ENCODE measurements around the gene DMAC2.

DNA sequence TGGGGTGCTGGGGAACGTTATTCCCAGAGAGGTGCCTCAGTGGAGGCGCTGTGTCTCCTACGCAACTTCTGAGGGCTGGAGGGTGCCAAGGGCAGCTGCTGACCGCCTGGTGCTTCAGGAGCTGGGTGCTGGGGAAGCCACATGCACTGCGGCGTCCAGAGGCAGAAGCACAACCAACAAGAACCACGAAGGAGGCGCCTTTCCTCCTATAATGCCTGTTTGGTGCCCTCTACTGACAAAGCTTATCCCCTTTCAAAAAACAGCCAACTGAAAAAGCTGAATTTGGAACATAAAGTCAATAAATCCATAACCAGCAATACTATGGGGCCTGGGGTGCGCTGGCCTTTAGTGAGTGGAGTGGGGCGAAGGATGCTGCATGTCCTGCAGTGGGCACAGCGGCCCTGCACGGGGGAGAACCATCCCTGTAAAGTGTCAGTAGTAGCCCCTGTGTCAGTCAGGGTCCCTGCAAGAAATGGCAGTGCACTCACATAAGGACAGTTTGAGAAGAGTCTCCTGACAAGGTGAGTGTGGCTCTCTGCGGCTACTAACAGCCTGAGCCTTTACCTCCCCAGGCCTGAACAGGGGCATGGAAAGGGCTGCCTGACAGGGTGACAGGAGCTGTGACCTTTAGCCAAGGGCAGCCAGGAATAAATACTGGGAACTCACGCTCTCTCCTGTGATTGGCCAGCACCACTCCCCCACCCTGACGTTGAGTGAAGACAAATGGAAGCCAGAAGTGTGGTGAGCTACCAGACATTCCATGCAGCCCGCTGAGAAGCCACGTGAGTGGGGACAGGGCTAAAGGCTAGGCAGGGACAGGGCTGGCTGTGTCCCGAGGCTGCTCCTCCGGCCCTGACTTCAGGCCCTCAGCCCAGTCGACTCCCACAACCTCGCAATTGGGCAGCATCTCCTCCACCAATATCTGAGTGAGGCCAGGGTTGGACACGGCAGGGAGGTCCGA lies 8.0 kb downstream of the DMAC2 start:
- no peak for TF ChIP-seq POLR2A (IDR thresholded peaks at IDR 0.05)
- no peak for TF ChIP-seq POLR2AphosphoS5 (IDR thresholded peaks at IDR 0.05)
